ENCODE results near the gene SYTL3. TPM values are rescaled to one million over a fixed set of nuclear protein-coding genes. Genes with fewer than 3 reads are reported as not detected.
A peak's percentile ranks its signal among the peaks of the same experiment; 100 is the strongest.

The SYTL3 gene
- total and polyA plus RNA-seq, 2 of the 8 experiments (the other 6 are each of a cell fraction or from before 2014, with no cell fraction given), result 0.27 to 0.99 TPM

DNA sequence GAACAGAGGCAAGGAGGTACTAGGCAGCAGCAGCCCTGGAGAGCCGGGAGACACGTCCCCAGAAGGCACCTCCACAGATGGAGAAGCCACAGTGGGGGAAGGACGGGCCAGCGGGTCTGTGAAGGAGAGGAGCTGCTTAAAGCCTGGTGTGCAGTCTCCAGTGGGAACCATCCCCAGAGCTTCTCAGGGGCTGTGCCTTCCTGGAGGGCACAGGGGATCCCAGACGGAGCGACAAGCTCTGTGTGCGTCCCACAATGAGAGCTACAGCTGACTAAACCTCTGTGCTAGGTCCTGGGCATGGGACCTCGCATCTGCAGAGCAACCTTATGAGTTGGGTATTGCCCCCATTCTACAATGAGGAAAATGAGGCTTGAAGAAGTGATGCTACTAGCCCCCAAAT, 118.6 kb downstream of the SYTL3 start (continued):
- TF ChIP-seq, protein P1, sequence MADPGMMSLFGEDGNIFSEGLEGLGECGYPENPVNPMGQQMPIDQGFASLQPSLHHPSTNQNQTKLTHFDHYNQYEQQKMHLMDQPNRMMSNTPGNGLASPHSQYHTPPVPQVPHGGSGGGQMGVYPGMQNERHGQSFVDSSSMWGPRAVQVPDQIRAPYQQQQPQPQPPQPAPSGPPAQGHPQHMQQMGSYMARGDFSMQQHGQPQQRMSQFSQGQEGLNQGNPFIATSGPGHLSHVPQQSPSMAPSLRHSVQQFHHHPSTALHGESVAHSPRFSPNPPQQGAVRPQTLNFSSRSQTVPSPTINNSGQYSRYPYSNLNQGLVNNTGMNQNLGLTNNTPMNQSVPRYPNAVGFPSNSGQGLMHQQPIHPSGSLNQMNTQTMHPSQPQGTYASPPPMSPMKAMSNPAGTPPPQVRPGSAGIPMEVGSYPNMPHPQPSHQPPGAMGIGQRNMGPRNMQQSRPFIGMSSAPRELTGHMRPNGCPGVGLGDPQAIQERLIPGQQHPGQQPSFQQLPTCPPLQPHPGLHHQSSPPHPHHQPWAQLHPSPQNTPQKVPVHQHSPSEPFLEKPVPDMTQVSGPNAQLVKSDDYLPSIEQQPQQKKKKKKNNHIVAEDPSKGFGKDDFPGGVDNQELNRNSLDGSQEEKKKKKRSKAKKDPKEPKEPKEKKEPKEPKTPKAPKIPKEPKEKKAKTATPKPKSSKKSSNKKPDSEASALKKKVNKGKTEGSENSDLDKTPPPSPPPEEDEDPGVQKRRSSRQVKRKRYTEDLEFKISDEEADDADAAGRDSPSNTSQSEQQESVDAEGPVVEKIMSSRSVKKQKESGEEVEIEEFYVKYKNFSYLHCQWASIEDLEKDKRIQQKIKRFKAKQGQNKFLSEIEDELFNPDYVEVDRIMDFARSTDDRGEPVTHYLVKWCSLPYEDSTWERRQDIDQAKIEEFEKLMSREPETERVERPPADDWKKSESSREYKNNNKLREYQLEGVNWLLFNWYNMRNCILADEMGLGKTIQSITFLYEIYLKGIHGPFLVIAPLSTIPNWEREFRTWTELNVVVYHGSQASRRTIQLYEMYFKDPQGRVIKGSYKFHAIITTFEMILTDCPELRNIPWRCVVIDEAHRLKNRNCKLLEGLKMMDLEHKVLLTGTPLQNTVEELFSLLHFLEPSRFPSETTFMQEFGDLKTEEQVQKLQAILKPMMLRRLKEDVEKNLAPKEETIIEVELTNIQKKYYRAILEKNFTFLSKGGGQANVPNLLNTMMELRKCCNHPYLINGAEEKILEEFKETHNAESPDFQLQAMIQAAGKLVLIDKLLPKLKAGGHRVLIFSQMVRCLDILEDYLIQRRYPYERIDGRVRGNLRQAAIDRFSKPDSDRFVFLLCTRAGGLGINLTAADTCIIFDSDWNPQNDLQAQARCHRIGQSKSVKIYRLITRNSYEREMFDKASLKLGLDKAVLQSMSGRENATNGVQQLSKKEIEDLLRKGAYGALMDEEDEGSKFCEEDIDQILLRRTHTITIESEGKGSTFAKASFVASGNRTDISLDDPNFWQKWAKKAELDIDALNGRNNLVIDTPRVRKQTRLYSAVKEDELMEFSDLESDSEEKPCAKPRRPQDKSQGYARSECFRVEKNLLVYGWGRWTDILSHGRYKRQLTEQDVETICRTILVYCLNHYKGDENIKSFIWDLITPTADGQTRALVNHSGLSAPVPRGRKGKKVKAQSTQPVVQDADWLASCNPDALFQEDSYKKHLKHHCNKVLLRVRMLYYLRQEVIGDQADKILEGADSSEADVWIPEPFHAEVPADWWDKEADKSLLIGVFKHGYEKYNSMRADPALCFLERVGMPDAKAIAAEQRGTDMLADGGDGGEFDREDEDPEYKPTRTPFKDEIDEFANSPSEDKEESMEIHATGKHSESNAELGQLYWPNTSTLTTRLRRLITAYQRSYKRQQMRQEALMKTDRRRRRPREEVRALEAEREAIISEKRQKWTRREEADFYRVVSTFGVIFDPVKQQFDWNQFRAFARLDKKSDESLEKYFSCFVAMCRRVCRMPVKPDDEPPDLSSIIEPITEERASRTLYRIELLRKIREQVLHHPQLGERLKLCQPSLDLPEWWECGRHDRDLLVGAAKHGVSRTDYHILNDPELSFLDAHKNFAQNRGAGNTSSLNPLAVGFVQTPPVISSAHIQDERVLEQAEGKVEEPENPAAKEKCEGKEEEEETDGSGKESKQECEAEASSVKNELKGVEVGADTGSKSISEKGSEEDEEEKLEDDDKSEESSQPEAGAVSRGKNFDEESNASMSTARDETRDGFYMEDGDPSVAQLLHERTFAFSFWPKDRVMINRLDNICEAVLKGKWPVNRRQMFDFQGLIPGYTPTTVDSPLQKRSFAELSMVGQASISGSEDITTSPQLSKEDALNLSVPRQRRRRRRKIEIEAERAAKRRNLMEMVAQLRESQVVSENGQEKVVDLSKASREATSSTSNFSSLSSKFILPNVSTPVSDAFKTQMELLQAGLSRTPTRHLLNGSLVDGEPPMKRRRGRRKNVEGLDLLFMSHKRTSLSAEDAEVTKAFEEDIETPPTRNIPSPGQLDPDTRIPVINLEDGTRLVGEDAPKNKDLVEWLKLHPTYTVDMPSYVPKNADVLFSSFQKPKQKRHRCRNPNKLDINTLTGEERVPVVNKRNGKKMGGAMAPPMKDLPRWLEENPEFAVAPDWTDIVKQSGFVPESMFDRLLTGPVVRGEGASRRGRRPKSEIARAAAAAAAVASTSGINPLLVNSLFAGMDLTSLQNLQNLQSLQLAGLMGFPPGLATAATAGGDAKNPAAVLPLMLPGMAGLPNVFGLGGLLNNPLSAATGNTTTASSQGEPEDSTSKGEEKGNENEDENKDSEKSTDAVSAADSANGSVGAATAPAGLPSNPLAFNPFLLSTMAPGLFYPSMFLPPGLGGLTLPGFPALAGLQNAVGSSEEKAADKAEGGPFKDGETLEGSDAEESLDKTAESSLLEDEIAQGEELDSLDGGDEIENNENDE (IDR thresholded peaks at IDR 0.05; ENCODE audit: insufficient replicate concordance, low read length), result no peak
- TF ChIP-seq RAD21 (IDR thresholded peaks at IDR 0.05 in 1 of 2, conservative IDR thresholded peaks at IDR 0.05 in 1 of 2; ENCODE audit: low read depth in 2 of 2, low read length in 2 of 2) (no peak), POLR2AphosphoS5 (IDR thresholded peaks at IDR 0.05; ENCODE audit: low read depth, low read length) (peak; percentile 27; the same call in 1 of the 2 replicates), SP2 (IDR thresholded peaks at IDR 0.05; ENCODE audit: low read length) (no peak), TAF7 (optimal IDR thresholded peaks at IDR 0.05; ENCODE audit: borderline replicate concordance, low read depth, low read length) (no peak), HDAC2 (IDR thresholded peaks at IDR 0.05; ENCODE audit: borderline replicate concordance in 1 of 2, low read depth in 2 of 2, low read length in 2 of 2) (no peak)
